LNCaP clone FGC (cell line): ENCODE results near the gene MOGAT3.
"Not testable (repeated sequence)": the region's sequence is repeated elsewhere in the genome, so short reads cannot be mapped to it uniquely, and the experiment has no call there.

Experiments
- DNase-seq: peaks from one replicate; pipeline ENCODE4 v3.0.0-alpha.2; 2011; ENCODE audit warnings: low read depth
- H3K4me3 ChIP-seq: 2 replicates; pipeline ENCODE4 v1.5.1; 2011; ENCODE audit warnings: mild to moderate bottlenecking, low read depth, low read length, control low read depth
- CTCF ChIP-seq: IDR thresholded peaks from 2 replicates; pipeline ENCODE4 v1.5.1; 2012; ENCODE audit warnings: mild to moderate bottlenecking; ENCODE audit not compliant: control insufficient read depth, insufficient read depth; ENCODE audit errors: extremely low read depth

The MOGAT3 gene

GRCh38 chr7:101210143-101210542 is 9.3 kb upstream of the MOGAT3 start:
- TF ChIP-seq CTCF = no peak

GRCh38 chr7:101208794-101209193 is 8.0 kb upstream of the MOGAT3 start:
- H3K4me3 ChIP-seq = no peak overlapping the region
- no peak for TF ChIP-seq CTCF
- no peak for DNase-seq

More at GRCh38 chr7:101210143-101210542, 9.3 kb upstream of the MOGAT3 start:
- DNase-seq = no peak
- H3K4me3 ChIP-seq = no peak overlapping the region

GRCh38 chr7:101207459-101207858 is 6.6 kb upstream of the MOGAT3 start:
- DNase-seq = no peak
- no peak overlapping the region for H3K4me3 ChIP-seq
- TF ChIP-seq CTCF = no peak

GRCh38 chr7:101206665-101207042 is 5.8 kb upstream of the MOGAT3 start:
- DNase-seq = no peak
- TF ChIP-seq CTCF = no peak
- H3K4me3 ChIP-seq = no peak overlapping the region

GRCh38 chr7:101205901-101206664 is 5.2 kb upstream of the MOGAT3 start:
- H3K4me3 ChIP-seq = no peak overlapping the region
- no peak for DNase-seq
- TF ChIP-seq CTCF = no peak

- not testable (repeated sequence) for H3K4me3 ChIP-seq, DNase-seq
Measured at GRCh38 chr7:101203740-101204738, 3.2 kb upstream of the MOGAT3 start.

GRCh38 chr7:101202603-101202918 is 1.7 kb upstream of the MOGAT3 start:
- H3K4me3 ChIP-seq = no peak overlapping the region
- no peak for TF ChIP-seq CTCF
- DNase-seq = no peak
